Measurements from ENCODE around the gene ZFHX3. TPM values are rescaled to one million over a fixed set of nuclear protein-coding genes. Genes with fewer than 3 reads are reported as not detected.

The ZFHX3 gene
- total RNA-seq, 1 experiment from 2014 or later: 21.8 TPM

- Histone ChIP-seq H3K4me1 (ENCODE audit: insufficient read depth, low read length, poor library complexity, severe bottlenecking) (peaks cover 35% of the 10 kb centered on the region), H3K36me3 (ENCODE audit: insufficient read depth, low read length, poor library complexity, severe bottlenecking) (no peaks in the 10 kb centered on the region), H3K9me3 (ENCODE audit: low read depth, low read length, poor library complexity, severe bottlenecking) (no peaks in the 10 kb centered on the region), H3K27me3 (replicated peaks; ENCODE audit: insufficient read depth, low read depth, low read length, poor library complexity) (no peaks in the 10 kb centered on the region), H3K4me3 (ENCODE audit: low read depth, low read length, poor library complexity, severe bottlenecking) (no peak overlapping the region), H3K27ac (ENCODE audit: low read depth, low read length, poor library complexity, severe bottlenecking) (peak overlapping the region; percentile 56)
- CTCF ChIA-PET: interaction anchor here (0.7 to 1.2 kb wide), 2 partner anchors 10 to 46 kb away, joined by 3 read pairs; no protein-coding TSS in a partner anchor
- no TSS peak for BruUV-seq (replicated peaks)
- POLR2A ChIA-PET (ENCODE audit: low non-redundant PET): interaction anchor here (0.6 kb wide), 1 partner anchor 53 kb away, joined by 8 read pairs; no protein-coding TSS in a partner anchor
- peak; percentile 70 for DNase-seq (ENCODE audit: low spot score)
- TF ChIP-seq CTCF (conservative IDR thresholded peaks at IDR 0.05; ENCODE audit: low read depth, low read length) (no peak), EZH2 (IDR thresholded peaks at IDR 0.05; ENCODE audit: borderline replicate concordance, low read depth, low read length, poor library complexity, severe bottlenecking) (no peak)
- intact Hi-C loops (cut with micrococcal nuclease; ENCODE audit: unreplicated experiment): no loop called here
Observed at GRCh38 chr16:72985148-72985941, 62.6 kb downstream of the ZFHX3 start.

- TF ChIP-seq EZH2 (IDR thresholded peaks at IDR 0.05; ENCODE audit: borderline replicate concordance, low read depth, low read length, poor library complexity, severe bottlenecking): no peak
- no peak for TF ChIP-seq CTCF (conservative IDR thresholded peaks at IDR 0.05; ENCODE audit: low read depth, low read length)
- ChIA-PET POLR2A (ENCODE audit: low non-redundant PET) (no interaction called here), CTCF (interaction anchor here (0.7 kb wide), 1 partner anchor 46 kb away, joined by 5 read pairs; no protein-coding TSS in a partner anchor)
- no TSS peak for BruUV-seq (replicated peaks)
- H3K4me3 ChIP-seq (ENCODE audit: low read depth, low read length, poor library complexity, severe bottlenecking): no peak overlapping the region
- H3K9me3 ChIP-seq (ENCODE audit: low read depth, low read length, poor library complexity, severe bottlenecking): no peaks in the 10 kb centered on the region
- no peak for DNase-seq (ENCODE audit: low spot score)
- intact Hi-C loops (cut with micrococcal nuclease; ENCODE audit: unreplicated experiment): no loop called here
- H3K27me3 ChIP-seq (replicated peaks; ENCODE audit: insufficient read depth, low read depth, low read length, poor library complexity): no peaks in the 10 kb centered on the region
- no peaks in the 10 kb centered on the region for H3K36me3 ChIP-seq (ENCODE audit: insufficient read depth, low read length, poor library complexity, severe bottlenecking)
- no peak overlapping the region for H3K27ac ChIP-seq (ENCODE audit: low read depth, low read length, poor library complexity, severe bottlenecking)
- H3K4me1 ChIP-seq (ENCODE audit: insufficient read depth, low read length, poor library complexity, severe bottlenecking): peaks cover 26% of the 10 kb centered on the region
Observed at GRCh38 chr16:72983728-72984350, 64.1 kb downstream of the ZFHX3 start.

- no peak for DNase-seq (ENCODE audit: low spot score)
- H3K27me3 ChIP-seq (replicated peaks; ENCODE audit: insufficient read depth, low read depth, low read length, poor library complexity): no peaks in the 10 kb centered on the region
- H3K4me3 ChIP-seq (ENCODE audit: low read depth, low read length, poor library complexity, severe bottlenecking): no peak overlapping the region
- peaks cover 32% of the 10 kb centered on the region for H3K4me1 ChIP-seq (ENCODE audit: insufficient read depth, low read length, poor library complexity, severe bottlenecking)
- BruUV-seq (replicated peaks): no TSS peak
- TF ChIP-seq CTCF (conservative IDR thresholded peaks at IDR 0.05; ENCODE audit: low read depth, low read length) (no peak), EZH2 (IDR thresholded peaks at IDR 0.05; ENCODE audit: borderline replicate concordance, low read depth, low read length, poor library complexity, severe bottlenecking) (no peak)
- CTCF ChIA-PET: interaction anchor here (0.7 kb wide), 1 partner anchor 45 kb away, joined by 5 read pairs; no protein-coding TSS in a partner anchor
- no peaks in the 10 kb centered on the region for H3K9me3 ChIP-seq (ENCODE audit: low read depth, low read length, poor library complexity, severe bottlenecking)
- H3K36me3 ChIP-seq (ENCODE audit: insufficient read depth, low read length, poor library complexity, severe bottlenecking): no peaks in the 10 kb centered on the region
- intact Hi-C loops (cut with micrococcal nuclease; ENCODE audit: unreplicated experiment): no loop called here
- POLR2A ChIA-PET (ENCODE audit: low non-redundant PET): no interaction called here
- H3K27ac ChIP-seq (ENCODE audit: low read depth, low read length, poor library complexity, severe bottlenecking): no peak overlapping the region
Observed at GRCh38 chr16:72983241-72983640, 64.7 kb downstream of the ZFHX3 start.

All from A673 (cell line).